K562 (cell line): ENCODE results near the gene MCM7. TPM values are rescaled to one million over a fixed set of nuclear protein-coding genes. Genes with fewer than 3 reads are reported as not detected.

Experiments used
- CBX3 ChIP-seq, 2 experiments: IDR thresholded peaks; 1 replicate in 1 of 2; 2 replicates in 1 of 2; pipeline ENCODE4 v1.6.1; 2012; ENCODE audit warnings: inconsistent platforms in 2 of 2, low read length in 2 of 2, borderline replicate concordance in 1 of 2, control low read depth in 1 of 2
- JUN ChIP-seq, 2 experiments: sonication (generic) in 1 of 2; formaldehyde crosslinking in 1 of 2; IDR thresholded peaks; 2 replicates each; pipeline versions ENCODE4 v1.6.1 to v1.8.0; 2012 to 2022; ENCODE audit warnings: borderline replicate concordance in 2 of 2, mild to moderate bottlenecking in 2 of 2, improper control_type of control experiment in 1 of 2, low read depth in 1 of 2, low read length in 1 of 2, missing genetic modification reagents in 1 of 2
- PCBP1 ChIP-seq: fragments of 200-400 bp; formaldehyde crosslinking; IDR thresholded peaks from 2 replicates; pipeline ENCODE4 v1.6.1; 2018; ENCODE audit warnings: mild to moderate bottlenecking, low read depth, low read length; ENCODE audit not compliant: poor library complexity, severe bottlenecking
- PHF21A ChIP-seq: fragments of 450-650 bp; IDR thresholded peaks from 2 replicates; pipeline ENCODE4 v1.6.1; 2017; ENCODE audit warnings: low read depth, borderline replicate concordance
- ZC3H4 ChIP-seq: sonication (generic); formaldehyde crosslinking; IDR thresholded peaks from 2 replicates; pipeline ENCODE4 v1.9.0; 2021; ENCODE audit warnings: missing genetic modification reagents, borderline replicate concordance
- ZFP36 ChIP-seq: fragments of 150-350 bp; IDR thresholded peaks from 2 replicates; pipeline ENCODE4 v1.6.1; 2018; ENCODE audit warnings: low read length, low read depth; ENCODE audit not compliant: partially characterized antibody
- ZKSCAN8 ChIP-seq: fragments of 200-800 bp; sonication (Bioruptor generic); IDR thresholded peaks from 2 replicates; pipeline ENCODE4 v1.6.1; 2016; ENCODE audit warnings: missing genetic modification characterization, missing compliant biosample characterization
- ZNF318 ChIP-seq, 2 experiments: fragments of 450-650 bp; IDR thresholded peaks; 2 replicates each; pipeline ENCODE4 v1.6.1; 2016; ENCODE audit warnings: mild to moderate bottlenecking in 2 of 2, borderline replicate concordance in 1 of 2, low read depth in 1 of 2, moderate library complexity in 1 of 2
- ZNF764 ChIP-seq: fragments of 250-450 bp; sonication (Bioruptor Pico); IDR thresholded peaks from 2 replicates; pipeline ENCODE4 v1.4.0; 2020; ENCODE audit warnings: low read depth, mild to moderate bottlenecking, moderate library complexity
- ZNF830 ChIP-seq: fragments of 250-450 bp; sonication (Bioruptor Pico); IDR thresholded peaks from 2 replicates; pipeline ENCODE4 v1.5.0; 2021; ENCODE audit warnings: mild to moderate bottlenecking
- polyA plus RNA-seq, 8 experiments: library from polyadenylated mRNA; depleted of rRNA in 4 of 8; stranded (reverse) in 5 of 8; unstranded in 3 of 8; fragments of >200 nt; fragmentation: Nextera tagmentation in 2 of 8; fragmentation: Illumina TruSeq in 1 of 8; extraction: Ambion mirVana in 2 of 8; extraction: Trizol in 1 of 8; gene quantifications; 2 replicates each; pipeline versions ENCODE4 v1.2.1 to v1.2.3, GENCODE V29; 2011 to 2014; ENCODE audit warnings: inconsistent platforms in 1 of 8, missing spikeins in 1 of 8
- total RNA-seq, 7 experiments: library from RNA; depleted of rRNA in 6 of 7; stranded (reverse); fragments of >200 nt in 6 of 7; fragmentation: Illumina TruSeq in 2 of 7; extraction: Trizol in 2 of 7; gene quantifications; 2 replicates each; pipeline versions ENCODE4 v1.2.1 to v1.2.3, GENCODE V29; 2011 to 2021; ENCODE audit warnings: low replicate concordance in 1 of 7
- TF ChIP-seq, protein P1 (sequence below): IDR thresholded peaks from 2 replicates; pipeline ENCODE4 v1.6.1; 2014; ENCODE audit warnings: antibody characterized with exemption
- TF ChIP-seq, protein P2 (sequence below): IDR thresholded peaks from 2 replicates; pipeline ENCODE4 v1.6.1; 2011; ENCODE audit warnings: borderline replicate concordance, low read depth, mild to moderate bottlenecking, moderate library complexity, low read length; ENCODE audit not compliant: insufficient read depth, poor library complexity, severe bottlenecking

The MCM7 gene
- total and polyA plus RNA-seq, 9 of the 15 experiments (the other 6 are each of a cell fraction or from before 2014, with no cell fraction given) = 329 to 856 (median 437) TPM

DNA sequence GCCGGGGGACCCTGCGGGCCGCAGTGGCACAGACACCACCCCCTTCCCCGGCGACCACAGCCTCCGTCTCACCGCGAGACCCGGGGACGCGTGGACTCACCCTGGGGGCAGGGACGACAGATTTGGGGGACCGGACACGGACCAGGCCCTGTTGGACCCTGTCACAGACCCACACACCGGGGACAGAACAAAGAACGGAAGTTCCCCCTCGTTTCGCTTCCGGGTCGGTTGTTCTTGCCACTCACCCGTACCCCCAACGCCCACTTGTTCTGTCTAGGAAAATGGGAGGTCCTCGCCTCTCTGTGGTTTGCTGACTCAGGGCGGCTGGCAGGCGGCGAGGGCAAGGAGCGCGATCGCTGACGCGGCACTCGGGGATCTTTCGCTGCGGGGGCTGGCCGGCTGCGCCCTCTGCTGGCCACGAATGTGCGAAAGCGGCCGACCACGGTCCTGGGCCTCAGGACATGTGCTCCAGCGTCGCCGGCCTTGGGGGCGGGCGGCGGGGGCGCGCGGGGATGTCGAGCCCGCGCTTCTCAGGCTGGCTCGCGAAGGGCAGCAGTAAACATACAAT is 19.6 kb downstream of the MCM7 start, which contains the start of gene ZNF3 (continued):
- peak in 1 of 2 experiments; percentile 66; a peak in 2 of 4 replicates for TF ChIP-seq ZNF318 (IDR thresholded peaks at IDR 0.05; ENCODE audit: borderline replicate concordance in 1 of 2, low read depth in 1 of 2)
- TF ChIP-seq PHF21A = peak; percentile 37; the same call in 1 of the 2 replicates
- peak; percentile 94 for TF ChIP-seq ZC3H4
- peak; percentile 92; the same call in 1 of the 2 replicates for TF ChIP-seq JUN (IDR thresholded peaks at IDR 0.05; ENCODE audit: borderline replicate concordance, low read depth, low read length)
- TF ChIP-seq JUN (CRISPR knock-in tag; IDR thresholded peaks at IDR 0.05; ENCODE audit: borderline replicate concordance) = peak; percentile 46; the same call in 1 of the 2 replicates
- TF ChIP-seq ZFP36 = peak; percentile 46
- TF ChIP-seq, protein P1, sequence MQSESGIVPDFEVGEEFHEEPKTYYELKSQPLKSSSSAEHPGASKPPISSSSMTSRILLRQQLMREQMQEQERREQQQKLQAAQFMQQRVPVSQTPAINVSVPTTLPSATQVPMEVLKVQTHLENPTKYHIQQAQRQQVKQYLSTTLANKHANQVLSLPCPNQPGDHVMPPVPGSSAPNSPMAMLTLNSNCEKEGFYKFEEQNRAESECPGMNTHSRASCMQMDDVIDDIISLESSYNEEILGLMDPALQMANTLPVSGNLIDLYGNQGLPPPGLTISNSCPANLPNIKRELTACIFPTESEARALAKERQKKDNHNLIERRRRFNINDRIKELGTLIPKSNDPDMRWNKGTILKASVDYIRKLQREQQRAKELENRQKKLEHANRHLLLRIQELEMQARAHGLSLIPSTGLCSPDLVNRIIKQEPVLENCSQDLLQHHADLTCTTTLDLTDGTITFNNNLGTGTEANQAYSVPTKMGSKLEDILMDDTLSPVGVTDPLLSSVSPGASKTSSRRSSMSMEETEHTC = peak; percentile 85
- peak; percentile 7 for TF ChIP-seq PCBP1
- TF ChIP-seq ZNF830 = peak; percentile 92; the same call in 1 of the 2 replicates
- TF ChIP-seq CBX3 (IDR thresholded peaks at IDR 0.05; ENCODE audit: borderline replicate concordance in 1 of 2, low read length in 2 of 2) = peak in 1 of 2 experiments; percentile 93; a peak in 2 of 3 replicates
- TF ChIP-seq, protein P2, sequence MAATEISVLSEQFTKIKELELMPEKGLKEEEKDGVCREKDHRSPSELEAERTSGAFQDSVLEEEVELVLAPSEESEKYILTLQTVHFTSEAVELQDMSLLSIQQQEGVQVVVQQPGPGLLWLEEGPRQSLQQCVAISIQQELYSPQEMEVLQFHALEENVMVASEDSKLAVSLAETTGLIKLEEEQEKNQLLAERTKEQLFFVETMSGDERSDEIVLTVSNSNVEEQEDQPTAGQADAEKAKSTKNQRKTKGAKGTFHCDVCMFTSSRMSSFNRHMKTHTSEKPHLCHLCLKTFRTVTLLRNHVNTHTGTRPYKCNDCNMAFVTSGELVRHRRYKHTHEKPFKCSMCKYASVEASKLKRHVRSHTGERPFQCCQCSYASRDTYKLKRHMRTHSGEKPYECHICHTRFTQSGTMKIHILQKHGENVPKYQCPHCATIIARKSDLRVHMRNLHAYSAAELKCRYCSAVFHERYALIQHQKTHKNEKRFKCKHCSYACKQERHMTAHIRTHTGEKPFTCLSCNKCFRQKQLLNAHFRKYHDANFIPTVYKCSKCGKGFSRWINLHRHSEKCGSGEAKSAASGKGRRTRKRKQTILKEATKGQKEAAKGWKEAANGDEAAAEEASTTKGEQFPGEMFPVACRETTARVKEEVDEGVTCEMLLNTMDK = peak; percentile 96
- no peak for TF ChIP-seq ZNF764 (CRISPR knock-in tag)
- no peak for TF ChIP-seq ZKSCAN8
